ENCODE data around the gene MEG3.

The MEG3 gene

GRCh38 chr14:100834794-100835547, 9.1 kb downstream of the MEG3 start:
- DNase-seq: no peak

- DNase-seq: no peak
Observed at GRCh38 chr14:100835548-100836310, 9.8 kb downstream of the MEG3 start.

- DNase-seq: no peak
Observed at GRCh38 chr14:100836311-100836805, 10.4 kb downstream of the MEG3 start.

GRCh38 chr14:100836941-100837804, 11.3 kb downstream of the MEG3 start:
- no peak for DNase-seq

GRCh38 chr14:100837805-100838350, 12.0 kb downstream of the MEG3 start:
- DNase-seq: no peak

- DNase-seq: no peak
Observed at GRCh38 chr14:100838493-100839314, 12.8 kb downstream of the MEG3 start.

- no peak for DNase-seq
Observed at GRCh38 chr14:100839315-100839585, 13.3 kb downstream of the MEG3 start.

- DNase-seq: no peak
Observed at GRCh38 chr14:100839681-100840111, 13.8 kb downstream of the MEG3 start.

GRCh38 chr14:100840286-100841065, 14.6 kb downstream of the MEG3 start:
- no peak for DNase-seq

GRCh38 chr14:100841066-100841760, 15.3 kb downstream of the MEG3 start:
- no peak for DNase-seq

GRCh38 chr14:100841761-100842403, 16.0 kb downstream of the MEG3 start:
- no peak for DNase-seq

- DNase-seq: no peak
Observed at GRCh38 chr14:100842799-100843198, 16.9 kb downstream of the MEG3 start.

GRCh38 chr14:100844082-100844408, 18.1 kb downstream of the MEG3 start:
- no peak for DNase-seq

- DNase-seq: no peak
Observed at GRCh38 chr14:100844421-100844820, 18.5 kb downstream of the MEG3 start.

GRCh38 chr14:100844846-100845245, 18.9 kb downstream of the MEG3 start:
- no peak for DNase-seq

- DNase-seq: no peak
Observed at GRCh38 chr14:100845341-100845740, 19.4 kb downstream of the MEG3 start.

GRCh38 chr14:100846309-100846859, 20.5 kb downstream of the MEG3 start:
- DNase-seq: no peak

- DNase-seq: no peak
Observed at GRCh38 chr14:100849115-100849781, 23.3 kb downstream of the MEG3 start.
